Measurements from ENCODE around the gene MLC1.

MLC1 gene

GRCh38 chr22:50062509-50063135, 22.6 kb downstream of the MLC1 start:
- no peak overlapping the region for H2BK15ac ChIP-seq (ENCODE audit: low read depth, poor library complexity, severe bottlenecking)
- H3K18ac ChIP-seq (ENCODE audit: low read depth in 1 of 2, low read length in 2 of 2): no peak overlapping the region
- no peak overlapping the region for H2AFZ ChIP-seq (ENCODE audit: low read depth, low read length)
- H3K79me1 ChIP-seq (replicated peaks; ENCODE audit: low read length, poor library complexity, severe bottlenecking): no peaks in the 10 kb centered on the region
- H4K8ac ChIP-seq (ENCODE audit: low read length): no peak overlapping the region
- no peak overlapping the region for H4K91ac ChIP-seq (ENCODE audit: low read length)
- H3K23ac ChIP-seq (ENCODE audit: low read length in 2 of 2): no peak overlapping the region
- H2BK12ac ChIP-seq (ENCODE audit: low read length in 2 of 2): no peak overlapping the region
- peaks cover 43 to 47% of the 10 kb centered on the region in 2 experiments for H3K27me3 ChIP-seq (ENCODE audit: control insufficient read depth in 1 of 2, insufficient read depth in 1 of 2, low read length in 2 of 2)
- H2BK5ac ChIP-seq (ENCODE audit: low read depth, low read length, poor library complexity, severe bottlenecking): no peak overlapping the region
- H3K4me2 ChIP-seq (ENCODE audit: low read length, poor library complexity, severe bottlenecking): no peak overlapping the region
- no peak overlapping the region for H3K9ac ChIP-seq (ENCODE audit: low read length)
- H3K4me3 ChIP-seq (ENCODE audit: insufficient read depth in 1 of 2, low read depth in 1 of 2, low read length in 2 of 2): no peak overlapping the region
- 94% methylated on average over 19 of the region's 19 CpGs for WGBS
- H2BK120ac ChIP-seq (ENCODE audit: low read depth, low read length): no peak overlapping the region
- H3K14ac ChIP-seq (ENCODE audit: low read length in 2 of 2): no peak overlapping the region
- H3K4ac ChIP-seq (ENCODE audit: low read depth in 1 of 2, low read length in 2 of 2): no peak overlapping the region
- H3K27ac ChIP-seq (ENCODE audit: low read length, poor library complexity, severe bottlenecking): no peak overlapping the region
- peaks cover 14% of the 10 kb centered on the region for H3K4me1 ChIP-seq (ENCODE audit: control insufficient read depth, insufficient read depth, low read depth, low read length)
- no peak overlapping the region for H2AK5ac ChIP-seq (ENCODE audit: low read length, severe bottlenecking)
- H3K36me3 ChIP-seq (ENCODE audit: control insufficient read depth in 1 of 2, insufficient read depth in 2 of 2, low read depth in 1 of 2, low read length in 2 of 2): no peaks in the 10 kb centered on the region
- DNase-seq: no peak
- no peaks in the 10 kb centered on the region for H3K9me3 ChIP-seq (ENCODE audit: control insufficient read depth, low read length)

GRCh38 chr22:50061824-50062355, 23.3 kb downstream of the MLC1 start:
- H3K23ac ChIP-seq (ENCODE audit: low read length in 2 of 2): no peak overlapping the region
- H2BK5ac ChIP-seq (ENCODE audit: low read depth, low read length, poor library complexity, severe bottlenecking): no peak overlapping the region
- H3K9ac ChIP-seq (ENCODE audit: low read length): no peak overlapping the region
- H3K14ac ChIP-seq (ENCODE audit: low read length in 2 of 2): no peak overlapping the region
- no peak overlapping the region for H3K4ac ChIP-seq (ENCODE audit: low read depth in 1 of 2, low read length in 2 of 2)
- H4K8ac ChIP-seq (ENCODE audit: low read length): no peak overlapping the region
- no peak overlapping the region for H4K91ac ChIP-seq (ENCODE audit: low read length)
- no peak overlapping the region for H3K4me3 ChIP-seq (ENCODE audit: insufficient read depth in 1 of 2, low read depth in 1 of 2, low read length in 2 of 2)
- no peak overlapping the region for H3K4me2 ChIP-seq (ENCODE audit: low read length, poor library complexity, severe bottlenecking)
- no peak overlapping the region for H2BK12ac ChIP-seq (ENCODE audit: low read length in 2 of 2)
- H2BK120ac ChIP-seq (ENCODE audit: low read depth, low read length): no peak overlapping the region
- no peak overlapping the region for H2AFZ ChIP-seq (ENCODE audit: low read depth, low read length)
- DNase-seq: no peak
- H3K4me1 ChIP-seq (ENCODE audit: control insufficient read depth, insufficient read depth, low read depth, low read length): peaks cover 14% of the 10 kb centered on the region
- WGBS: 83% methylated on average over 15 of the region's 17 CpGs
- no peak overlapping the region for H3K27ac ChIP-seq (ENCODE audit: low read length, poor library complexity, severe bottlenecking)
- H3K79me1 ChIP-seq (replicated peaks; ENCODE audit: low read length, poor library complexity, severe bottlenecking): no peaks in the 10 kb centered on the region
- H2BK15ac ChIP-seq (ENCODE audit: low read depth, poor library complexity, severe bottlenecking): no peak overlapping the region
- H2AK5ac ChIP-seq (ENCODE audit: low read length, severe bottlenecking): no peak overlapping the region
- H3K36me3 ChIP-seq (ENCODE audit: control insufficient read depth in 1 of 2, insufficient read depth in 2 of 2, low read depth in 1 of 2, low read length in 2 of 2): no peaks in the 10 kb centered on the region
- peaks cover 47 to 51% of the 10 kb centered on the region in 2 experiments for H3K27me3 ChIP-seq (ENCODE audit: control insufficient read depth in 1 of 2, insufficient read depth in 1 of 2, low read length in 2 of 2)
- no peak overlapping the region for H3K18ac ChIP-seq (ENCODE audit: low read depth in 1 of 2, low read length in 2 of 2)
- H3K9me3 ChIP-seq (ENCODE audit: control insufficient read depth, low read length): no peaks in the 10 kb centered on the region

GRCh38 chr22:50061141-50061823, 23.9 kb downstream of the MLC1 start:
- H3K4me1 ChIP-seq (ENCODE audit: control insufficient read depth, insufficient read depth, low read depth, low read length): peaks cover 14% of the 10 kb centered on the region
- peaks cover 47 to 57% of the 10 kb centered on the region in 2 experiments for H3K27me3 ChIP-seq (ENCODE audit: control insufficient read depth in 1 of 2, insufficient read depth in 1 of 2, low read length in 2 of 2)
- H4K91ac ChIP-seq (ENCODE audit: low read length): no peak overlapping the region
- no peak overlapping the region for H2BK15ac ChIP-seq (ENCODE audit: low read depth, poor library complexity, severe bottlenecking)
- H3K27ac ChIP-seq (ENCODE audit: low read length, poor library complexity, severe bottlenecking): no peak overlapping the region
- H4K8ac ChIP-seq (ENCODE audit: low read length): no peak overlapping the region
- no peak overlapping the region for H2BK12ac ChIP-seq (ENCODE audit: low read length in 2 of 2)
- no peak overlapping the region for H2BK120ac ChIP-seq (ENCODE audit: low read depth, low read length)
- H3K4me2 ChIP-seq (ENCODE audit: low read length, poor library complexity, severe bottlenecking): no peak overlapping the region
- H3K4ac ChIP-seq (ENCODE audit: low read depth in 1 of 2, low read length in 2 of 2): no peak overlapping the region
- no peak overlapping the region for H3K9ac ChIP-seq (ENCODE audit: low read length)
- no peaks in the 10 kb centered on the region for H3K79me1 ChIP-seq (replicated peaks; ENCODE audit: low read length, poor library complexity, severe bottlenecking)
- no peak overlapping the region for H3K23ac ChIP-seq (ENCODE audit: low read length in 2 of 2)
- H2BK5ac ChIP-seq (ENCODE audit: low read depth, low read length, poor library complexity, severe bottlenecking): no peak overlapping the region
- no peak overlapping the region for H3K18ac ChIP-seq (ENCODE audit: low read depth in 1 of 2, low read length in 2 of 2)
- H3K36me3 ChIP-seq (ENCODE audit: control insufficient read depth in 1 of 2, insufficient read depth in 2 of 2, low read depth in 1 of 2, low read length in 2 of 2): no peaks in the 10 kb centered on the region
- H2AFZ ChIP-seq (ENCODE audit: low read depth, low read length): no peak overlapping the region
- H2AK5ac ChIP-seq (ENCODE audit: low read length, severe bottlenecking): no peak overlapping the region
- no peak overlapping the region for H3K4me3 ChIP-seq (ENCODE audit: insufficient read depth in 1 of 2, low read depth in 1 of 2, low read length in 2 of 2)
- no peak for DNase-seq
- 83% methylated on average over 24 of the region's 27 CpGs for WGBS
- H3K14ac ChIP-seq (ENCODE audit: low read length in 2 of 2): no peak overlapping the region
- H3K9me3 ChIP-seq (ENCODE audit: control insufficient read depth, low read length): no peaks in the 10 kb centered on the region

DNA sequence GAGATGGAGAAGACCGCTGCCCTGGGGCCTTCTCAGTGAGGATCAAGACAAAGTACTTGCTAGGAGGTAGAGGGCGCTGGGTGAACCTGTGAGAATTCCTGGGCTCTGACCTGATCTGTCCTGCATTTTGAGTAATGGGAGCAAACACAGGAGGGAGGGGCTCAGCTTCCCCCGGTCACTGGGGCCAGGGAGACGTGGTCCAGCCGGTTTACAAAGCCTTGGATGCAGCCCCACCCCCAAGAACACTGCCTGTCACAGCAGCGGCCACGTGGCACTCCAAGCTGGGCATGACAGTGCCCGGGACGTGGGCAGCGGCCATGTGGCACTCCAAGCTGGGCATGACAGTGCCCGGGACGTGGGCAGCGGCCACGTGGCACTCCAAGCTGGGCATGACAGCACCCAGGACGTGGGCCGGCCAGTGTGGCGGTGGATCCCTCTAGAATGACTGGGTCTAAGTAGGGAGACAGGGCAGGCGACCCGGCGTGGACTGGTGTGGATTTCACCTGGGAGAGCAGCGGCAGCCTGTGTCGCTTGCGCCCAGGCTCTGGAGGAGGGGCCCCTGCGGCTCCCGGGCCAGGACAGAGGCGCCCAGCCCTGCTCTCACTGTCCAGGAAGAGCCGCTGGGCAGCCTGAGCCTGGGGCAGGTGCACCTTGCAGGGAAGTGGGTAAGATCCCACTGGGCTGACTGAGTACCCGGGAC, 24.6 kb downstream of the MLC1 start:
- no peak overlapping the region for H3K4me2 ChIP-seq (ENCODE audit: low read length, poor library complexity, severe bottlenecking)
- H3K14ac ChIP-seq (ENCODE audit: low read length in 2 of 2): peak overlapping the region in 1 of 2 experiments; percentile 26
- no peak for DNase-seq
- peak overlapping the region; percentile 36 for H2BK15ac ChIP-seq (ENCODE audit: low read depth, poor library complexity, severe bottlenecking)
- no peak overlapping the region for H3K4me3 ChIP-seq (ENCODE audit: insufficient read depth in 1 of 2, low read depth in 1 of 2, low read length in 2 of 2)
- H3K27me3 ChIP-seq (ENCODE audit: control insufficient read depth in 1 of 2, insufficient read depth in 1 of 2, low read length in 2 of 2): peaks cover 43 to 60% of the 10 kb centered on the region in 2 experiments
- H2BK5ac ChIP-seq (ENCODE audit: low read depth, low read length, poor library complexity, severe bottlenecking): no peak overlapping the region
- H3K27ac ChIP-seq (ENCODE audit: low read length, poor library complexity, severe bottlenecking): no peak overlapping the region
- H2BK12ac ChIP-seq (ENCODE audit: low read length in 2 of 2): peak overlapping the region in 1 of 2 experiments; percentile 68
- 87% methylated on average over 28 of the region's 28 CpGs for WGBS
- no peak overlapping the region for H3K9ac ChIP-seq (ENCODE audit: low read length)
- H3K4ac ChIP-seq (ENCODE audit: low read depth in 1 of 2, low read length in 2 of 2): no peak overlapping the region
- peaks cover 14% of the 10 kb centered on the region for H3K4me1 ChIP-seq (ENCODE audit: control insufficient read depth, insufficient read depth, low read depth, low read length)
- no peaks in the 10 kb centered on the region for H3K79me1 ChIP-seq (replicated peaks; ENCODE audit: low read length, poor library complexity, severe bottlenecking)
- no peak overlapping the region for H2AK5ac ChIP-seq (ENCODE audit: low read length, severe bottlenecking)
- no peaks in the 10 kb centered on the region for H3K9me3 ChIP-seq (ENCODE audit: control insufficient read depth, low read length)
- no peak overlapping the region for H4K91ac ChIP-seq (ENCODE audit: low read length)
- H2AFZ ChIP-seq (ENCODE audit: low read depth, low read length): no peak overlapping the region
- H3K36me3 ChIP-seq (ENCODE audit: control insufficient read depth in 1 of 2, insufficient read depth in 2 of 2, low read depth in 1 of 2, low read length in 2 of 2): no peaks in the 10 kb centered on the region
- no peak overlapping the region for H3K23ac ChIP-seq (ENCODE audit: low read length in 2 of 2)
- H4K8ac ChIP-seq (ENCODE audit: low read length): no peak overlapping the region
- no peak overlapping the region for H2BK120ac ChIP-seq (ENCODE audit: low read depth, low read length)
- H3K18ac ChIP-seq (ENCODE audit: low read depth in 1 of 2, low read length in 2 of 2): peak overlapping the region in 1 of 2 experiments; percentile 21

Data from mesenchymal stem cell (in vitro differentiated cells and primary cell).